Measurements from ENCODE around the gene CALML5. TPM values are rescaled to one million over a fixed set of nuclear protein-coding genes. Genes with fewer than 3 reads are reported as not detected.

CALML5 gene
- total and polyA plus RNA-seq, 7 donors: not detected

- H3K4me3 ChIP-seq: no peak overlapping the region
- no peaks in the 10 kb centered on the region for H3K27me3 ChIP-seq (ENCODE audit: insufficient read depth in 3 of 3, low read length in 2 of 3)
- ATAC-seq (peak in 2 of 4 donors; percentile 12 to 15), DNase-seq (peak in 1 of 2 donors; percentile 47)
- TF ChIP-seq CTCF (IDR thresholded peaks at IDR 0.05): no peak
- H3K36me3 ChIP-seq (ENCODE audit: insufficient read depth in 1 of 2, low read depth in 1 of 2): no peaks in the 10 kb centered on the region
- intact Hi-C loops (cut with DNase I): no loop called here
- no peak overlapping the region for H3K27ac ChIP-seq
- H3K4me1 ChIP-seq: no peaks in the 10 kb centered on the region
- 71 to 81% (median 72%) methylated on average over 38 of the region's 38 CpGs for WGBS, 3 donors
- H3K9me3 ChIP-seq: no peaks in the 10 kb centered on the region
Observed at GRCh38 chr10:5534051-5534821, 34.9 kb upstream of the CALML5 start.

GRCh38 chr10:5533098-5533731 is 33.8 kb upstream of the CALML5 start:
- DNase-seq (peak in 1 of 2 donors; percentile 52), ATAC-seq (peak; percentile 38 to 81 (median 72))
- Histone ChIP-seq H3K4me1 (no peaks in the 10 kb centered on the region), H3K9me3 (no peaks in the 10 kb centered on the region), H3K27me3 (ENCODE audit: insufficient read depth in 3 of 3, low read length in 2 of 3) (no peaks in the 10 kb centered on the region), H3K27ac (no peak overlapping the region), H3K36me3 (ENCODE audit: insufficient read depth in 1 of 2, low read depth in 1 of 2) (no peaks in the 10 kb centered on the region), H3K4me3 (no peak overlapping the region)
- no peak for TF ChIP-seq CTCF (IDR thresholded peaks at IDR 0.05)
- 63 to 74% (median 69%) methylated on average over 18 to 21 of the region's 21 CpGs for WGBS, 3 donors
- intact Hi-C loops (cut with DNase I): no loop called here

- H3K27ac ChIP-seq: no peak overlapping the region
- no peak overlapping the region for H3K4me3 ChIP-seq
- ATAC-seq: no peak
- H3K9me3 ChIP-seq: no peaks in the 10 kb centered on the region
- no peaks in the 10 kb centered on the region for H3K4me1 ChIP-seq
- no peaks in the 10 kb centered on the region for H3K27me3 ChIP-seq (ENCODE audit: insufficient read depth in 3 of 3, low read length in 2 of 3)
- no peak for TF ChIP-seq CTCF (IDR thresholded peaks at IDR 0.05)
- 66 to 77% (median 68%) methylated on average over 6 of the region's 6 CpGs for WGBS, 3 donors
- intact Hi-C loops (cut with DNase I): no loop called here
- H3K36me3 ChIP-seq (ENCODE audit: insufficient read depth in 1 of 2, low read depth in 1 of 2): no peaks in the 10 kb centered on the region
- DNase-seq: no peak
Observed at GRCh38 chr10:5532618-5533097, 33.3 kb upstream of the CALML5 start.

- intact Hi-C loops (cut with DNase I): no loop called here
- 83 to 89% (median 85%) methylated on average over 10 of the region's 10 CpGs for WGBS, 3 donors
- Histone ChIP-seq H3K4me1 (no peaks in the 10 kb centered on the region), H3K27me3 (ENCODE audit: insufficient read depth in 3 of 3, low read length in 2 of 3) (no peaks in the 10 kb centered on the region), H3K4me3 (no peak overlapping the region), H3K36me3 (ENCODE audit: insufficient read depth in 1 of 2, low read depth in 1 of 2) (no peaks in the 10 kb centered on the region), H3K9me3 (no peaks in the 10 kb centered on the region), H3K27ac (no peak overlapping the region)
- no peak for TF ChIP-seq CTCF (IDR thresholded peaks at IDR 0.05)
- DNase-seq: peak in 1 of 2 donors; percentile 20
- ATAC-seq: no peak
Observed at GRCh38 chr10:5532307-5532605, 32.9 kb upstream of the CALML5 start.
